Uterus (tissue), 4 donors: Measurements from ENCODE around the gene PML. TPM values are rescaled to one million over a fixed set of nuclear protein-coding genes. Genes with fewer than 3 reads are reported as not detected.

ENCODE experiments used
- DNase-seq, 2 donors: peaks; one replicate each; pipeline ENCODE4 v3.0.0-alpha.2; 2019 to 2020
- H3K27ac ChIP-seq, 2 donors: fragments of 200-600 bp; sonication (generic); 1 replicate in 1 of 2; 2 replicates in 1 of 2; pipeline ENCODE4 v1.5.1; 2016 to 2018
- H3K27me3 ChIP-seq, 2 donors: fragments of 200-600 bp; sonication (generic); one replicate each; pipeline ENCODE4 v1.5.1; 2018 to 2019; ENCODE audit warnings: control low read depth in 1 of 2
- H3K36me3 ChIP-seq, 2 donors: fragments of 200-600 bp; sonication (generic); one replicate each; pipeline ENCODE4 v1.5.1; 2019; ENCODE audit warnings: control low read depth in 1 of 2
- H3K4me1 ChIP-seq, 2 donors: fragments of 200-600 bp; sonication (generic); one replicate each; pipeline ENCODE4 v1.5.1; 2018 to 2019; ENCODE audit warnings: control low read depth in 1 of 2
- H3K4me3 ChIP-seq, 2 donors: fragments of 200-600 bp; sonication (generic); 1 replicate in 1 of 2; 2 replicates in 1 of 2; pipeline ENCODE4 v1.5.1; 2018 to 2019; ENCODE audit warnings: mild to moderate bottlenecking in 1 of 2
- H3K9me3 ChIP-seq, 2 donors: fragments of 200-600 bp; sonication (generic); one replicate each; pipeline ENCODE4 v1.5.1; 2019; ENCODE audit warnings: control low read depth in 1 of 2
- POLR2A ChIP-seq, 2 donors: fragments of 450-650 bp; IDR thresholded peaks; one replicate each; pipeline ENCODE4 v1.6.1; 2016; ENCODE audit warnings: antibody characterized with exemption in 2 of 2, mild to moderate bottlenecking in 1 of 2, moderate library complexity in 1 of 2
- intact Hi-C: fragments of 100-400 bp; cut with DNase I; formaldehyde crosslinking; loops from one replicate; pipeline ENCODE4 v1.15.1; 2023; ENCODE audit warnings: low total_unique reads
- total RNA-seq, 4 donors: library from RNA; depleted of rRNA in 3 of 4; stranded (reverse); fragments of >200 nt in 3 of 4; gene quantifications; one replicate each; pipeline versions ENCODE4 v1.1.0 to v1.2.4, GENCODE V29; 2014 to 2023
- TF ChIP-seq, protein P1 (sequence below), 4 experiments: fragments of 200-600 bp in 2 of 4; fragments of 450-650 bp in 2 of 4; sonication (generic) in 2 of 4; IDR thresholded peaks; one replicate each; pipeline ENCODE4 v1.5.1; 2016 to 2019; ENCODE audit warnings: antibody characterized with exemption in 4 of 4, mild to moderate bottlenecking in 2 of 4, moderate library complexity in 1 of 4
- donor health status: DM: yes; HTN: yes; CAD: no.

PML gene
- total RNA-seq, 4 donors from 2014 or later, result 39.0 to 118 (median 78.3) TPM

DNA sequence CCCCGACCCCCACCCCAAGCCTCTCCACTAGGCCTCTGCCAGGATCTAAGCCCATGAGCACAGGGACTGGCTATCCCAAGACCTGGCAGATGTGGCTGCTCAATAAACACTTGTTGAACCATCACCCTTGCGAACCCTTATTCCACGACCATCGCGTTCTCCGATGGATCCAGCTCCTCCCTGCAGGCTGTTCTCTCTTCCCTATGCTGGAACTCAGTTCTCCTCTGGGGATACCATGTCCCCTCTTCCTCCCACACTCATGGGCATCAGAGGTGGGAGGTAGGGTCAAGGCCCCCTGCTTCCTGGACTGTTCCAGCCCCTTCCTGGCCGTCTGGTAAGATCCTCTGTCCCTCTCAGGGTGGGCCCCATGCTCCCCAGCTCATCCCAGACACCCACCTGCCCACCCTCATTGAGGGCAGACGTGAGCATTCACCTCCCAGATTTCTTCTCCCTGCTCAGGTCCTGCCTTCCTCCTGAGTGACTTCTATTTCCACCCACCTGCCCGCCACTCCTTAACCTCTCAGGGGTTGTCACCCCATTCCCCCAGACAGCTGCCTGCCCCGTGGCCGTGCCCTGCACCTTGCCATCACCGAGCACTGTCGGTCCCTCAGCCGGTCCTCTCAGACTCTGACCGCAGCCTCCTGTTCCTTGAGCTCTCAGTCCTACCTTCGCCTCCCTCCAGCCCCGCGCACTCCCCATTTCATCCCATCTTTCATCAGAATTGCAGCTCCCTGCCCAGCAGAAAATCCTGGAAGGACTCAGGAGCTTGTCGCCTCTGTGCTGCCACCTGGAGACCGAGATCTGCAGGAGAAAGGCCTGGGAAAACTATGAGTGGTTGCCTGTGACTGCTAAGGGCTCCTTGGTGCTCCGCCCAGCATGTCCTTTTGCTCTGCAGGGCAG lies 42.0 kb downstream of the PML start:
- DNase-seq, result peak; percentile 78 to 83

DNA sequence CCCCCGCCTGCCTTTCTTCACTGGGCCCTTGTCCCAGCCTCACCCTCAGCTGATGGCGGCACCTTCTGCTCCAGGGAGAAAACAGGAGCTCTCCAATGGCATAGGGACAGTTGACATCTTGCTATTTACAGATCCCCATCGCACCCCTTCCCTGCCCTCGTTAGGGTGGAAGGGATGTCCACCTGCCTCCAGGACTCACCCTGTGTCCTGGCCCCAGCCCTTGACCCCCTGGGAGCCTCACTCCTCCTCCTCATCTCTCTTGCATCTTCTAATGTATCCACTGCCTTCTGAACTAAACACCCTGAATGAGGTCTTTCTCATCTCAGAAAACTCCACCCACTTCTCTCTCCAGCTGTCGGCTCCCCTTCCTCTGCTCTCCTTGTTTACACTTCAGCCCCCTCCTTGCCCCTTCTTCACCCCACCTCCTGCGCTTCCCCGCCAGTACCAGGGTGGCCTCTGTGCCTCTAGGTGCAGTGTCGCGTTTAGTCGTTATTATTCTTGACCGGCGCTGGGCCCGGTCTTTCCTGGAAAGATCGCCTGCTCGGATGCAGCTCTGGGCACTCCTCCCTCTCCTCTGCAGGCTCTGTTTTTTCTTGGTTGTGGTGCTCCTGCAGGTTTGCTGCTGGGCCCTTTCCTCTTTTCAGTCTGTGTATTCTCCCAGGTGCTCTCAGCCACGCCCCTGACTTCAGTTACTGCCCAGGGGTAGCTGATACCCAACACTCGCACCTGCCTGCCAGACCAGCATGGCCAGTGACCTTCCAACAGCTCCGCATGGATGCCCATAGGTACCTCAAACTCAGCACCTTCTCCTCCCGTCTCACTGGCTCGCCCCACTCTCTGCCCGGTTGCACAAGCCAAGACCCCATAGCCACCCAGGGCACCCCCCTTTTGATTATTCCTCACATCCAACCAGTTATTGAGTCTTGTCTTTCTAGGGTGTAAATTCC lies 42.9 kb downstream of the PML start:
- no peak for TF ChIP-seq POLR2A (IDR thresholded peaks at IDR 0.05)
- TF ChIP-seq, protein P1, sequence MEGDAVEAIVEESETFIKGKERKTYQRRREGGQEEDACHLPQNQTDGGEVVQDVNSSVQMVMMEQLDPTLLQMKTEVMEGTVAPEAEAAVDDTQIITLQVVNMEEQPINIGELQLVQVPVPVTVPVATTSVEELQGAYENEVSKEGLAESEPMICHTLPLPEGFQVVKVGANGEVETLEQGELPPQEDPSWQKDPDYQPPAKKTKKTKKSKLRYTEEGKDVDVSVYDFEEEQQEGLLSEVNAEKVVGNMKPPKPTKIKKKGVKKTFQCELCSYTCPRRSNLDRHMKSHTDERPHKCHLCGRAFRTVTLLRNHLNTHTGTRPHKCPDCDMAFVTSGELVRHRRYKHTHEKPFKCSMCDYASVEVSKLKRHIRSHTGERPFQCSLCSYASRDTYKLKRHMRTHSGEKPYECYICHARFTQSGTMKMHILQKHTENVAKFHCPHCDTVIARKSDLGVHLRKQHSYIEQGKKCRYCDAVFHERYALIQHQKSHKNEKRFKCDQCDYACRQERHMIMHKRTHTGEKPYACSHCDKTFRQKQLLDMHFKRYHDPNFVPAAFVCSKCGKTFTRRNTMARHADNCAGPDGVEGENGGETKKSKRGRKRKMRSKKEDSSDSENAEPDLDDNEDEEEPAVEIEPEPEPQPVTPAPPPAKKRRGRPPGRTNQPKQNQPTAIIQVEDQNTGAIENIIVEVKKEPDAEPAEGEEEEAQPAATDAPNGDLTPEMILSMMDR (IDR thresholded peaks at IDR 0.05), result no peak
- Histone ChIP-seq H3K36me3 (no peaks in the 10 kb centered on the region), H3K27ac (peak overlapping the region; percentile 19 to 36), H3K4me3 (no peak overlapping the region), H3K9me3 (no peaks in the 10 kb centered on the region), H3K27me3 (no peaks in the 10 kb centered on the region), H3K4me1 (peaks cover 0 to 11% of the 10 kb centered on the region in 2 donors)
- no peak for DNase-seq
- intact Hi-C loops, result loop anchor here (10.0 kb wide), 1 partner anchor 63 kb away; no protein-coding TSS in a partner anchor

More for the DNA sequence above, 42.0 kb downstream of the PML start:
- Histone ChIP-seq H3K9me3 (no peaks in the 10 kb centered on the region), H3K27ac (peak overlapping the region; percentile 19 to 36), H3K27me3 (no peaks in the 10 kb centered on the region), H3K4me3 (no peak overlapping the region), H3K36me3 (no peaks in the 10 kb centered on the region), H3K4me1 (peaks cover 0 to 11% of the 10 kb centered on the region in 2 donors)
- intact Hi-C loops, result loop anchor here (10.0 kb wide), 1 partner anchor 62 kb away; no protein-coding TSS in a partner anchor
- TF ChIP-seq, protein P1 (IDR thresholded peaks at IDR 0.05), result peak; percentile 54 to 76 (median 64)
- TF ChIP-seq POLR2A (IDR thresholded peaks at IDR 0.05), result no peak

DNA sequence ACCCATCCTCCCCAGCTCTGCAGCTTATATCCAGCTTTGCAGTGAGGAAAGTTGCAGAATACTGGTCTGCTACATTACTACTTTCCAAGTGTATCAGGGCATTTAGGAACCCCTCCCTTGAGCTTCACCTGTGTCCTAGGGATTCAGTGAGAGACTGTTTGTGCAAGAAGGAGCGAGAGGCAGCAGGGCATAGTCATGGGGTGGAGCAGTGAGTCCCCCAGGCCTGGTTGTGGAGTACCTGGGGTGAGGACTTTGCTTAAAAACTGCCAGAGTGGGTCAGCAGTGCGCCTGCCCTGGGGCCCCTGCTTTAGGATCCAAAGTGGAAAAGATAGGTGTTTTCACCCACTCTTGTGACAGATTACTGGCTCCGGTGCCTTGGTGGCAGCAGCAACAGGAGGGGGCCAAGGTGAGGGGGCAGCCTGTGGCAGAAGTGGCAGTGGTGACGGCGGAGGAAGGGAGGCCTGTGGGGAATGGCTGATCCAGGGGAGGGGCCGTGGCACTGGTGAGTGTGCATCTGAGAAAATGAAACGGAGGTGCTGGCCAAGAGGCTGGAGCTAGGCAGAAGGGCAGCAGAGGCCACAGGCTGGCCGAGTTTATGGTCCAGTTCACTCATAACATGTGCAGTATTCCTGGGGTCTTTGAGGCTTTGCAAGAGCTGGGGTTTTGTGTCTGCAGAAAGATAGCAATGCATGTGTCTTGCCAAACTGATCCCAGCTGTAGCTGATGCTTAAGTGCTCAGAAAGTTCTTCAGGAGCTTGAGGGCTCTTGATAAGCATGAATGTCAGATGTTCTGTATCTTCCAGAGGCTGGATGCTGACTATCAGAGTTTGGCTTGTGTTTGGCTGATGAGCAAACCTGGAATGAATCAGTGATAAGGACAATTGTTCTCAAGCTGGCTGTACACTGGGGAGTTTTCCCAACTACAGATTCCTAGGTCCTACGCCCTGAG lies 44.5 kb downstream of the PML start:
- Histone ChIP-seq H3K4me1 (peaks cover 0 to 11% of the 10 kb centered on the region in 2 donors), H3K27ac (peak overlapping the region; percentile 26 to 53)
- intact Hi-C loops, result loop anchor here (10.0 kb wide), 1 partner anchor 64 kb away; no protein-coding TSS in a partner anchor

DNA sequence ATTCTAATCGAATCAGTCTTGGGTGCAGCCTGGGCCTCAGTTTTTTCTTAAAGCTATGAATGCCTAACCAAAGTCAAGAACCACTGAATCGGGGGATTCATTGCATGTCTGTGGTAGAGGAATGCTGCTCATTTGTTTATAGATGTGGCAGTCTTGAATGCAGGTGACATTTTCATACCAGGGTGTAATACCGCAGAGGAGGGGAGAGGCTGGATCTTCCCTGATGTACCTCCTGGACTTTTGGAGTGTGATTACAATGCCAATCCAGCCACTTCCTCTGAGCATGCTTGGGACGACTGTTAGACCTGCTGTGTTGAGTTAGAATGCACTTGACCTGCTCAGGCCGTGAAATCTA lies 45.1 kb downstream of the PML start:
- intact Hi-C loops, result loop anchor here (10.0 kb wide), 1 partner anchor 65 kb away; no protein-coding TSS in a partner anchor
- no peak for DNase-seq
- peak overlapping the region; percentile 10 to 24 for H3K27ac ChIP-seq
- H3K9me3 ChIP-seq, result no peaks in the 10 kb centered on the region
- H3K4me1 ChIP-seq, result peaks cover 0 to 15% of the 10 kb centered on the region in 2 donors
- no peaks in the 10 kb centered on the region for H3K27me3 ChIP-seq
- no peak for TF ChIP-seq POLR2A (IDR thresholded peaks at IDR 0.05)
- TF ChIP-seq, protein P1 (IDR thresholded peaks at IDR 0.05), result no peak
- H3K36me3 ChIP-seq, result no peaks in the 10 kb centered on the region
- no peak overlapping the region for H3K4me3 ChIP-seq

More for the DNA sequence above, 44.5 kb downstream of the PML start:
- Histone ChIP-seq H3K9me3 (no peaks in the 10 kb centered on the region), H3K36me3 (no peaks in the 10 kb centered on the region), H3K27me3 (no peaks in the 10 kb centered on the region), H3K4me3 (no peak overlapping the region)
- DNase-seq, result no peak
- no peak for TF ChIP-seq POLR2A (IDR thresholded peaks at IDR 0.05)
- TF ChIP-seq, protein P1 (IDR thresholded peaks at IDR 0.05), result no peak
